SK-N-SH (cell line): ENCODE results near the gene PNPLA8. TPM values are rescaled to one million over a fixed set of nuclear protein-coding genes. Genes with fewer than 3 reads are reported as not detected.

Source experiments
- CTCF ChIA-PET: fragments of 300-600, 350-600 bp; formaldehyde crosslinking; extraction: SDS; loops from one replicate; lab custom pipeline; 2021; lab: Yijun Ruan, JAX
- POLR2A ChIA-PET: fragments of 350-600 bp; sonication (Branson Sonifier 250); formaldehyde crosslinking; extraction: SDS; loops from one replicate; lab custom pipeline; 2020; ENCODE audit warnings: antibody characterized with exemption, inconsistent platforms; lab: Yijun Ruan, JAX
- DNase-seq: peaks from one replicate; pipeline ENCODE4 v3.0.0; 2012
- H2AFZ ChIP-seq: fragments of 200-600 bp; sonication (generic); 2 replicates; pipeline ENCODE4 v1.8.1; 2016; ENCODE audit warnings: antibody characterized with exemption, mild to moderate bottlenecking, low read depth
- H3F3A ChIP-seq: fragments of 200-600 bp; sonication (generic); replicated peaks from 2 replicates; pipeline ENCODE3; 2016; ENCODE audit warnings: antibody characterized with exemption, mild to moderate bottlenecking; ENCODE audit not compliant: insufficient read depth
- H3K27ac ChIP-seq, 2 experiments: fragments of 200-500 bp in 1 of 2; fragments of 200-600 bp in 1 of 2; sonication (Bioruptor generic) in 1 of 2; sonication (generic), shearing (Covaris generic) in 1 of 2; 2 replicates each; pipeline versions ENCODE4 v1.5.1 to v1.6.1; 2014 to 2016; ENCODE audit warnings: low read depth in 2 of 2, inconsistent platforms in 1 of 2, low read length in 1 of 2, mild to moderate bottlenecking in 1 of 2, mixed read lengths in 1 of 2
- H3K27me3 ChIP-seq: fragments of 200-600 bp; sonication (generic), shearing (Covaris generic); 2 replicates; pipeline ENCODE4 v1.6.1; 2016; ENCODE audit warnings: mixed run types; ENCODE audit not compliant: insufficient read depth
- H3K36me3 ChIP-seq, 2 experiments: fragments of 200-500 bp in 1 of 2; fragments of 200-600 bp in 1 of 2; sonication (Bioruptor generic) in 1 of 2; sonication (generic) in 1 of 2; replicated peaks in 1 of 2; 2 replicates each; pipeline versions ENCODE3 to v1.5.1; 2014 to 2016; ENCODE audit warnings: low read length in 1 of 2, mild to moderate bottlenecking in 1 of 2; ENCODE audit not compliant: insufficient read depth in 2 of 2, control insufficient read depth in 1 of 2
- H3K4me1 ChIP-seq, 2 experiments: fragments of 200-500 bp in 1 of 2; fragments of 200-600 bp in 1 of 2; sonication (Bioruptor generic) in 1 of 2; sonication (generic), shearing (Covaris generic) in 1 of 2; 2 replicates each; pipeline versions ENCODE4 v1.5.1 to v1.6.1; 2014 to 2016; ENCODE audit warnings: low read depth in 1 of 2, low read length in 1 of 2, mixed run types in 1 of 2; ENCODE audit not compliant: insufficient read depth in 2 of 2, control insufficient read depth in 1 of 2
- H3K4me2 ChIP-seq: fragments of 200-600 bp; sonication (generic), shearing (Covaris generic); 2 replicates; pipeline ENCODE4 v1.6.1; 2017; ENCODE audit warnings: mixed run types
- H3K4me3 ChIP-seq, 2 experiments: fragments of 200-500 bp in 1 of 2; fragments of 200-600 bp in 1 of 2; sonication (Bioruptor generic) in 1 of 2; sonication (generic), shearing (Covaris generic) in 1 of 2; 2 replicates each; pipeline versions ENCODE4 v1.5.1 to v1.8.1; 2014 to 2016; ENCODE audit warnings: low read depth in 2 of 2, inconsistent platforms in 1 of 2, low read length in 1 of 2, mild to moderate bottlenecking in 1 of 2, mixed read lengths in 1 of 2, moderate library complexity in 1 of 2
- H3K79me2 ChIP-seq: fragments of 200-600 bp; sonication (generic); 2 replicates; pipeline ENCODE4 v1.8.1; 2017; ENCODE audit warnings: mild to moderate bottlenecking; ENCODE audit not compliant: insufficient read depth
- H3K9ac ChIP-seq: fragments of 200-600 bp; sonication (generic); 2 replicates; pipeline ENCODE4 v1.6.1; 2017; ENCODE audit warnings: mixed run types
- H3K9me2 ChIP-seq: fragments of 200-600 bp; sonication (generic); 2 replicates; pipeline ENCODE4 v1.6.1; 2017; ENCODE audit warnings: mixed run types
- H3K9me3 ChIP-seq: fragments of 200-600 bp; sonication (generic); 2 replicates; pipeline ENCODE4 v1.6.1; 2017; ENCODE audit warnings: mixed run types, mild to moderate bottlenecking, moderate library complexity
- H4K20me1 ChIP-seq: fragments of 200-600 bp; sonication (generic); 2 replicates; pipeline ENCODE4 v1.6.1; 2017; ENCODE audit warnings: mild to moderate bottlenecking, mixed run types; ENCODE audit not compliant: insufficient read depth
- CHD2 ChIP-seq: fragments of 150-350 bp; IDR thresholded peaks from 2 replicates; pipeline ENCODE4 v1.6.1; 2018; ENCODE audit warnings: low read length; ENCODE audit not compliant: partially characterized antibody
- CTCF ChIP-seq: fragments of 200-600 bp; sonication (generic); IDR thresholded peaks from 2 replicates; pipeline ENCODE4 v1.6.1; 2017; ENCODE audit warnings: antibody characterized with exemption, mild to moderate bottlenecking, moderate library complexity
- FOSL2 ChIP-seq: IDR thresholded peaks from 2 replicates; pipeline ENCODE4 v1.4.0; 2012; ENCODE audit warnings: low read depth, mild to moderate bottlenecking, moderate library complexity, borderline replicate concordance
- FOXM1 ChIP-seq: IDR thresholded peaks from 2 replicates; pipeline ENCODE4 v1.4.0; 2012; ENCODE audit warnings: low read depth, mild to moderate bottlenecking
- GABPA ChIP-seq: IDR thresholded peaks from 2 replicates; pipeline ENCODE4 v1.4.0; 2012; ENCODE audit warnings: low read depth, mild to moderate bottlenecking
- IRF3 ChIP-seq: fragments of 150-350 bp; IDR thresholded peaks from 2 replicates; pipeline ENCODE4 v1.6.1; 2016; ENCODE audit warnings: mild to moderate bottlenecking, low read depth, low read length
- MEF2A ChIP-seq: IDR thresholded peaks from 2 replicates; pipeline ENCODE4 v1.4.0; 2012; ENCODE audit warnings: low read depth, borderline replicate concordance
- MXI1 ChIP-seq: IDR thresholded peaks from 2 replicates; pipeline ENCODE4 v1.6.1; 2012; ENCODE audit warnings: mild to moderate bottlenecking, low read depth, low read length, improper control_type of control experiment
- NRF1 ChIP-seq: IDR thresholded peaks from 2 replicates; pipeline ENCODE4 v1.6.1; 2012; ENCODE audit warnings: low read depth, mild to moderate bottlenecking, low read length
- RCOR1 ChIP-seq: fragments of 150-350 bp; IDR thresholded peaks from 2 replicates; pipeline ENCODE4 v1.6.1; 2017; ENCODE audit warnings: antibody characterized with exemption, low read length
- RXRA ChIP-seq: IDR thresholded peaks from 2 replicates; pipeline ENCODE4 v1.4.0; 2012; ENCODE audit warnings: low read depth, mild to moderate bottlenecking, borderline replicate concordance
- SIN3A ChIP-seq: IDR thresholded peaks from 2 replicates; pipeline ENCODE4 v1.6.1; 2012; ENCODE audit warnings: low read depth, mild to moderate bottlenecking, low read length, moderate library complexity, borderline replicate concordance
- TEAD4 ChIP-seq: IDR thresholded peaks from 2 replicates; pipeline ENCODE4 v1.4.0; 2012; ENCODE audit warnings: mild to moderate bottlenecking, borderline replicate concordance; ENCODE audit not compliant: insufficient read depth
- USF1 ChIP-seq: IDR thresholded peaks from 2 replicates; pipeline ENCODE4 v1.4.0; 2012; ENCODE audit warnings: low read depth, borderline replicate concordance
- WGBS: methylation state at CpG from one replicate; pipeline ENCODE4 v1.1.6; 2017; ENCODE audit warnings: low lambda C conversion rate; 5-methylcytosine and 5-hydroxymethylcytosine counted together
- polyA plus RNA-seq, 3 experiments: library from polyadenylated mRNA; depleted of rRNA; stranded (reverse); fragments of >200 nt; gene quantifications; 2 replicates each; pipeline ENCODE4 v1.2.3, GENCODE V29; 2012
- TF ChIP-seq, protein P1 (sequence below): IDR thresholded peaks from 2 replicates; pipeline ENCODE4; 2012

The PNPLA8 gene
- polyA plus RNA-seq, 1 of the 3 experiments (the other 2 are of a cell fraction) = 7.2 TPM

- no peak overlapping the region for H3K27ac ChIP-seq
- peaks cover 9% of the 10 kb centered on the region; the same call in 1 of the 2 replicates for H3K9me3 ChIP-seq
- no peak overlapping the region for H3K4me3 ChIP-seq
- no peaks in the 10 kb centered on the region for H3K9me2 ChIP-seq
- H3F3A ChIP-seq = peaks cover 6% of the 10 kb centered on the region
- no peak overlapping the region for H3K4me2 ChIP-seq
- no peaks in the 10 kb centered on the region for H4K20me1 ChIP-seq
- DNase-seq = no peak
- H3K4me1 ChIP-seq = no peaks in the 10 kb centered on the region
- H3K79me2 ChIP-seq = peaks cover 4% of the 10 kb centered on the region
- H3K9ac ChIP-seq = no peak overlapping the region
- WGBS = 95% methylated on average over 1 of the region's 1 CpG
- peaks cover 6 to 10% of the 10 kb centered on the region in 2 experiments for H3K36me3 ChIP-seq
- ChIA-PET CTCF (no interaction called here), POLR2A (no interaction called here)
- TF ChIP-seq NRF1 (no peak), TEAD4 (no peak), MXI1 (no peak), RXRA (no peak), IRF3 (no peak), SIN3A (no peak), FOSL2 (no peak), FOXM1 (no peak), CTCF (no peak), USF1 (no peak), CHD2 (no peak), MEF2A (no peak), RCOR1 (no peak), GABPA (no peak)
- TF ChIP-seq, protein P1, sequence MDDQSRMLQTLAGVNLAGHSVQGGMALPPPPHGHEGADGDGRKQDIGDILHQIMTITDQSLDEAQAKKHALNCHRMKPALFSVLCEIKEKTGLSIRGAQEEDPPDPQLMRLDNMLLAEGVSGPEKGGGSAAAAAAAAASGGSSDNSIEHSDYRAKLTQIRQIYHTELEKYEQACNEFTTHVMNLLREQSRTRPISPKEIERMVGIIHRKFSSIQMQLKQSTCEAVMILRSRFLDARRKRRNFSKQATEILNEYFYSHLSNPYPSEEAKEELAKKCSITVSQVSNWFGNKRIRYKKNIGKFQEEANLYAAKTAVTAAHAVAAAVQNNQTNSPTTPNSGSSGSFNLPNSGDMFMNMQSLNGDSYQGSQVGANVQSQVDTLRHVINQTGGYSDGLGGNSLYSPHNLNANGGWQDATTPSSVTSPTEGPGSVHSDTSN = no peak
- H2AFZ ChIP-seq = no peak overlapping the region
- H3K27me3 ChIP-seq = no peaks in the 10 kb centered on the region
Observed at GRCh38 chr7:108557617-108558016, 31.7 kb upstream of the PNPLA8 start.
